Parathyroid adenoma (tissue), 2 donors: ENCODE data around the gene ESYT3.

Experiments
- H2AFZ ChIP-seq: fragments of 300-600 bp; sonication (generic); one replicate; pipeline ENCODE4 v1.7.0; 2017; ENCODE audit warnings: antibody characterized with exemption, mild to moderate bottlenecking
- H3K27ac ChIP-seq: fragments of 300-600 bp; sonication (generic); one replicate; pipeline ENCODE4 v1.7.0; 2017
- H3K27me3 ChIP-seq: fragments of 300-600 bp; sonication (generic); one replicate; pipeline ENCODE4 v1.7.0; 2017; ENCODE audit warnings: low read length; ENCODE audit not compliant: control insufficient read depth, insufficient read depth
- H3K36me3 ChIP-seq: fragments of 300-600 bp; sonication (generic); one replicate; pipeline ENCODE4 v1.7.0; 2017; ENCODE audit warnings: low read length; ENCODE audit not compliant: control insufficient read depth, insufficient read depth
- H3K4me1 ChIP-seq: fragments of 300-600 bp; sonication (generic); one replicate; pipeline ENCODE4 v1.7.0; 2017; ENCODE audit warnings: control low read depth
- H3K4me2 ChIP-seq: fragments of 300-600 bp; sonication (generic); one replicate; pipeline ENCODE4 v1.7.0; 2017; ENCODE audit warnings: low read length
- H3K4me3 ChIP-seq: fragments of 300-600 bp; sonication (generic); one replicate; pipeline ENCODE4 v1.7.0; 2017; ENCODE audit warnings: low read depth, low read length
- H3K79me2 ChIP-seq: fragments of 300-600 bp; sonication (generic); one replicate; pipeline ENCODE4 v1.7.0; 2017; ENCODE audit warnings: control low read depth
- H3K9ac ChIP-seq: fragments of 300-600 bp; sonication (generic); one replicate; pipeline ENCODE4 v1.7.0; 2017; ENCODE audit warnings: mild to moderate bottlenecking
- H3K9me3 ChIP-seq: fragments of 300-600 bp; sonication (generic); one replicate; pipeline ENCODE4 v1.7.0; 2017; ENCODE audit warnings: low read length; ENCODE audit not compliant: control insufficient read depth
- CTCF ChIP-seq: fragments of 300-600 bp; sonication (generic); IDR thresholded peaks from one replicate; pipeline ENCODE4 v1.7.0; 2017; ENCODE audit warnings: antibody characterized with exemption, mild to moderate bottlenecking
- donor health status: primary hyperparathyroidism.

The ESYT3 gene

GRCh38 chr3:138459619-138460535 lies 25.5 kb downstream of the ESYT3 start:
- H2AFZ ChIP-seq, result no peak overlapping the region
- H3K4me2 ChIP-seq, result no peak overlapping the region
- no peak for TF ChIP-seq CTCF
- no peaks in the 10 kb centered on the region for H3K79me2 ChIP-seq
- no peak overlapping the region for H3K27ac ChIP-seq
- H3K9ac ChIP-seq, result no peak overlapping the region
- no peaks in the 10 kb centered on the region for H3K27me3 ChIP-seq
- H3K9me3 ChIP-seq, result no peaks in the 10 kb centered on the region
- H3K36me3 ChIP-seq, result no peaks in the 10 kb centered on the region
- no peaks in the 10 kb centered on the region for H3K4me1 ChIP-seq
- no peak overlapping the region for H3K4me3 ChIP-seq

GRCh38 chr3:138460536-138461205 lies 26.3 kb downstream of the ESYT3 start:
- Histone ChIP-seq H3K79me2 (no peaks in the 10 kb centered on the region), H3K4me3 (no peak overlapping the region), H3K9me3 (no peaks in the 10 kb centered on the region), H3K9ac (no peak overlapping the region), H2AFZ (no peak overlapping the region), H3K4me1 (no peaks in the 10 kb centered on the region), H3K36me3 (no peaks in the 10 kb centered on the region), H3K27me3 (no peaks in the 10 kb centered on the region), H3K4me2 (no peak overlapping the region), H3K27ac (no peak overlapping the region)
- no peak for TF ChIP-seq CTCF

- H3K4me1 ChIP-seq, result no peaks in the 10 kb centered on the region
- H3K27ac ChIP-seq, result no peak overlapping the region
- no peak overlapping the region for H3K4me3 ChIP-seq
- H3K27me3 ChIP-seq, result no peaks in the 10 kb centered on the region
- H3K9me3 ChIP-seq, result no peaks in the 10 kb centered on the region
- no peak overlapping the region for H3K4me2 ChIP-seq
- no peak overlapping the region for H2AFZ ChIP-seq
- no peak overlapping the region for H3K9ac ChIP-seq
- H3K79me2 ChIP-seq, result no peaks in the 10 kb centered on the region
- TF ChIP-seq CTCF, result no peak
- no peaks in the 10 kb centered on the region for H3K36me3 ChIP-seq
Measured at GRCh38 chr3:138461246-138461645, 26.8 kb downstream of the ESYT3 start.

- H3K36me3 ChIP-seq, result no peaks in the 10 kb centered on the region
- TF ChIP-seq CTCF, result no peak
- no peak overlapping the region for H3K4me2 ChIP-seq
- no peak overlapping the region for H3K27ac ChIP-seq
- no peaks in the 10 kb centered on the region for H3K9me3 ChIP-seq
- H3K9ac ChIP-seq, result no peak overlapping the region
- H3K79me2 ChIP-seq, result no peaks in the 10 kb centered on the region
- H3K4me3 ChIP-seq, result no peak overlapping the region
- no peak overlapping the region for H2AFZ ChIP-seq
- H3K27me3 ChIP-seq, result no peaks in the 10 kb centered on the region
- H3K4me1 ChIP-seq, result no peaks in the 10 kb centered on the region
Measured at GRCh38 chr3:138461896-138462295, 27.5 kb downstream of the ESYT3 start.
